ACC112 (cell line): ENCODE measurements around the gene INTS14.
"Not testable (repeated sequence)": the region's sequence is repeated elsewhere in the genome, so short reads cannot be mapped to it uniquely, and the experiment has no call there.

ENCODE experiments used
- H2AFZ ChIP-seq: fragments of 200-600 bp; sonication (generic); one replicate; pipeline ENCODE4 v1.6.0; 2017; ENCODE audit warnings: antibody characterized with exemption, low read length; ENCODE audit not compliant: unreplicated experiment
- H3K27ac ChIP-seq: fragments of 200-600 bp; sonication (generic); 2 replicates; pipeline ENCODE4 v1.5.1; 2014; ENCODE audit warnings: low read depth, mild to moderate bottlenecking, antibody characterized with exemption, low read length, moderate library complexity
- H3K27me3 ChIP-seq: fragments of 200-600 bp; sonication (generic); 2 replicates; pipeline ENCODE4 v1.6.1; 2014; ENCODE audit warnings: mild to moderate bottlenecking, antibody characterized with exemption, low read length, moderate library complexity, mixed read lengths; ENCODE audit not compliant: insufficient read depth
- H3K36me3 ChIP-seq: fragments of 200-600 bp; sonication (generic); 2 replicates; pipeline ENCODE4 v1.6.1; 2016; ENCODE audit warnings: mild to moderate bottlenecking, antibody characterized with exemption, low read length, moderate library complexity, mixed read lengths; ENCODE audit not compliant: insufficient read depth
- H3K4me1 ChIP-seq: fragments of 200-600 bp; sonication (generic); one replicate; pipeline ENCODE4 v1.6.1; 2016; ENCODE audit warnings: low read length, mixed read lengths; ENCODE audit not compliant: insufficient read depth, unreplicated experiment, control insufficient read depth
- H3K4me3 ChIP-seq: fragments of 200-600 bp; sonication (generic); 2 replicates; pipeline ENCODE4 v1.5.1; 2014; ENCODE audit warnings: mild to moderate bottlenecking, low read depth, low read length
- H3K79me2 ChIP-seq: fragments of 200-600 bp; sonication (generic); one replicate; pipeline ENCODE4 v1.6.0; 2016; ENCODE audit warnings: low read length; ENCODE audit not compliant: control insufficient read depth, unreplicated experiment, insufficient read depth

Gene INTS14

DNA sequence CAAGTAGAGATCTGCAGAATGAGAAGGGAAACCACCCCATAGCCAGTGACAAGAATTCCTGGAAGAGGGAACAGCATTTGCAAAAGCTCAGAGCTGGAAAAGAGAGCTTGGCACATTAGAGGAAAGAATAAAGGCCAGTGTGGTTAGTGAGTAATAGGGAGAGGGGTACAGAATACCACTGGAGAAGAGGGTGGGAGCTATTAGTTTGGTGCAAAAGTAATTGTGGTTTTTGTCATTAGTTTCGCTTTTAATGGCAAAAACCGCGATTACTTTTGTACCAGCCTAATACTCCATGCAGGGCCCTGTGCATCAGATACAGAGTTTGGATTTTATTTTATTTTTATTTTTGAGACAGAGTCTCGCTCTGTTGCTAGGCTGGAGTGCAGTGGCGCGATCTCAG is 20.6 kb upstream of the INTS14 start:
- Histone ChIP-seq H3K27me3 (no peaks in the 10 kb centered on the region), H2AFZ (no peak overlapping the region), H3K4me1 (peaks cover 12% of the 10 kb centered on the region), H3K36me3 (no peaks in the 10 kb centered on the region), H3K4me3 (no peak overlapping the region), H3K79me2 (no peaks in the 10 kb centered on the region), H3K27ac (no peak overlapping the region)

DNA sequence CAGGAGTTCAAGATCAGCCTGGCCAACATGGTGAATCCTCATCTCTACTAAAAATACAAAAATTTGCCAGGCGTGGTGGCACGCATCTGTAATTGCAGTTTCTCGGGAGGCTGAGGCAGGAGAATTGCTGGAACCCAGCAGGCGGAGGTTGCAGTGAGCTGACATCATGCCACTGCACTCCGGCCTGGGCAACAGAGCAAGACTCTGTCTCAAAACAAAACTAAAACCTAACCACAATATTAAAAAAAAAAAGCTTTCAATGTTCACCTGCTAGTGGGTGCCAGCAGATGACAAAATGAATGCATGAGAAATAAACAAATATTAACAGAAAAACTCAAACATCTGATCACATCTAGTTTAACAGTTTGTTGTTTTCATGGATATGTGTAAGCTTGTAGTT is 19.8 kb upstream of the INTS14 start:
- H3K4me1 ChIP-seq = peaks cover 12% of the 10 kb centered on the region
- no peak overlapping the region for H3K4me3 ChIP-seq
- no peak overlapping the region for H3K27ac ChIP-seq
- H3K27me3 ChIP-seq = no peaks in the 10 kb centered on the region
- H2AFZ ChIP-seq = no peak overlapping the region
- H3K36me3 ChIP-seq = no peaks in the 10 kb centered on the region
- H3K79me2 ChIP-seq = no peaks in the 10 kb centered on the region

DNA sequence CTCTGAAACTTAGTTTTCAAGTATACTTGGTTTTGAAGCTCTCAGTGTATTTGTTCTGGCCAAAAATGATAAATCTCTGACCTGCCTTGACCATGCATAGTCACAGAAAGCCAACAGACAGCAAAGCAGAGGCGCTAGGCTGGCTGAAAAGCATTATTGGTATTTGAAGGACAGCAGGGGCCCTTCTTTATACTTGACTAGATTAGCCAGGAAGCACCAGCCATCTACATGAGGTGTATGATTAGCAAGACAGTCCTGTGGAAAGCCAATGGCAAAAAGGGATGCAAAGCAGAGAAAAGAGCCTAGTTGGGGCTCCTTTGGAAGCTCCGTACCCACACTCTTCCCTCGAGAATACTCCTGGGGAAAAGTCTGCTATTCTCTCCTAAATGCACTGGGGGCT is 18.6 kb upstream of the INTS14 start:
- Histone ChIP-seq H2AFZ (no peak overlapping the region), H3K4me3 (no peak overlapping the region), H3K79me2 (no peaks in the 10 kb centered on the region), H3K27ac (no peak overlapping the region), H3K27me3 (no peaks in the 10 kb centered on the region), H3K4me1 (peaks cover 12% of the 10 kb centered on the region), H3K36me3 (no peaks in the 10 kb centered on the region)

DNA sequence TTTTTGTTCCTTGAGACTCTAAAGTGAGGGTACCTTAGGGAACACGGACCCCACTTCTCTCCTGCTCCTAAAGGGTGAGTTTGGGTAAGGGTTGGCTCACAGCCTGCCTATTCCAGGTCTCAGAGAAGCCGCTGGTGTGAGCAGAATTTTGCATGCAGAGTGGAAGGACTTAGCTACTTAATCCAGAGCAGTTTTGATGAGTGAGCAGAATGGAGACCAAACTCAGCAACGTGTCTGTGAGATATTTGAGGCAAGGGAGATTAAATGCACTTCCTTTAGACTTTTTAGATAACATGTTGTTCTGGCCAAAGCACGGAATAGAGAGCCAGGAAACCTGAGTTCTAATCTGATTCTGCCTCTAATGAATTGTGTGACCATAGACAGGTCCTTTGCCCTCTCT is 15.9 kb upstream of the INTS14 start:
- no peaks in the 10 kb centered on the region for H3K27me3 ChIP-seq

DNA sequence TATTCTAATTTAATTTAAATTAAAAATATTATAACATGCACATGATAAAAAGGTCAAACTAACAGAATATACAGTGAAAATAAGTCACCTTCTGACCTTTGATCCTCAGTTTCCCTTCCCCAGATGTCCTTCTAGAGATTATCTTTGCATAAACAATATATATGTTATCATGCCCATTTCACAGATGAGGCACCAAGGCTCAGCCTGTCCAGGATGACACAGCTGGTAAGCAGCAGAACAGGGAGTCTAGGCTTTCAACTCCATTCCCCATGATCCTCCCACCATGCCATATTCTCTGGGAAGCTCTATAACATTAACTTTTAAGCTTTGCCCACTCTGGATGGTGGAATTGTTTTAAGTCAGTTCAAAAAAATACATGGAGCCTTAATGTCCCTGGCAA is 12.2 kb upstream of the INTS14 start:
- Histone ChIP-seq H2AFZ (no peak overlapping the region), H3K4me3 (no peak overlapping the region), H3K4me1 (no peaks in the 10 kb centered on the region), H3K36me3 (no peaks in the 10 kb centered on the region; the same call in 1 of the 2 replicates), H3K27me3 (no peaks in the 10 kb centered on the region), H3K79me2 (no peaks in the 10 kb centered on the region), H3K27ac (no peak overlapping the region)

More for the DNA sequence above, 15.9 kb upstream of the INTS14 start:
- no peak overlapping the region for H3K4me3 ChIP-seq
- H3K27ac ChIP-seq = no peak overlapping the region
- H2AFZ ChIP-seq = no peak overlapping the region
- peaks cover 4% of the 10 kb centered on the region for H3K4me1 ChIP-seq
- H3K79me2 ChIP-seq = no peaks in the 10 kb centered on the region
- no peaks in the 10 kb centered on the region; the same call in 1 of the 2 replicates for H3K36me3 ChIP-seq

DNA sequence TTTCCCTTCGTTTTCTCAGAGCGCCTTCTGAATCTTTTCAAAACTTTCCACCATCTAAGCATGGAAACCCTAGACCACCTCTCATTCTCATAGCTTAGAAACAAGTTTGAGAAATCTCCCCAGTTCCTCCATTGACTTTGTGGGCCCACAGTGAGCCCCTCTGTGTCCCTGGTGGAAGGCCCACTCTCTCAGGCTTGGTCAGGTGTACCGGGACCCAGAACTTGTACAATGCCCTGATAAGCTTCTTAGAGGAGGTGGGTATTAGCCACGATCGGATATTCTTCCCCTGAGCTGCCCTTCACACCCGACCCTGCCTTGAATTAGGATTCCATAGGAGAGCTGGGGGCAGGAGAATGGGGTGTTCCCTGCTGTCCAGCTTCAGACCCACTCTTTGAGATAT is 10.7 kb upstream of the INTS14 start, which contains the start of gene SLC24A1:
Gene SLC24A1 (plus strand): TSS at position 301 of the 400 bp plus-strand sequence. CDS start 2,143 bp downstream, outside the sequence.
- Histone ChIP-seq H3K4me3 (no peak within 1 kb of the TSS), H3K27ac (no peak within 1 kb of the TSS), H3K79me2 (no peaks in the 10 kb centered on the region), H3K4me1 (no peaks in the 10 kb centered on the region), H3K36me3 (no peaks in the 10 kb centered on the region; the same call in 1 of the 2 replicates), H3K27me3 (no peaks in the 10 kb centered on the region), H2AFZ (no peak within 1 kb of the TSS)

DNA sequence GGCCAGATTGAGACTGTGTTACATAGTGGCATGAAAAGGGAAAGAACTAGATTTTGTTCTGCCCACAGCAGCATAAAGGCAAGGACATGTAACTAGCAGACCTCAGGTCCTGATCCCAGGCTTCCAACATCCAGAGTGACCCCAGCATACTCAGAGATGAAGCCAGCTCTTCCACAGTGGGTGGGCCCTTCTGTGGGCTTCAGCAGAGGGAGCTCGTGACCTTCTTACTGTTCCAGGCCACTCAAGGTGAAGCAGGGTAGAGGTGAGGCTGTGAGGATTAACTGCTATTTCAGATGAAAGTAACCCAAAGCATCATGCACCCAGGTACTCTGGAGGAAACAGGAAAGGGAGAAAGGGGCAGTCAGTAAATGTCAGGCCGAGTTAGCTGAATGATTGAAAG is 9.9 kb upstream of the INTS14 start:
- H3K36me3 ChIP-seq = no peaks in the 10 kb centered on the region; the same call in 1 of the 2 replicates
- H3K4me3 ChIP-seq = no peak overlapping the region
- H3K79me2 ChIP-seq = no peaks in the 10 kb centered on the region
- H3K27ac ChIP-seq = no peak overlapping the region
- no peak overlapping the region for H2AFZ ChIP-seq
- no peaks in the 10 kb centered on the region for H3K27me3 ChIP-seq
- no peaks in the 10 kb centered on the region for H3K4me1 ChIP-seq

DNA sequence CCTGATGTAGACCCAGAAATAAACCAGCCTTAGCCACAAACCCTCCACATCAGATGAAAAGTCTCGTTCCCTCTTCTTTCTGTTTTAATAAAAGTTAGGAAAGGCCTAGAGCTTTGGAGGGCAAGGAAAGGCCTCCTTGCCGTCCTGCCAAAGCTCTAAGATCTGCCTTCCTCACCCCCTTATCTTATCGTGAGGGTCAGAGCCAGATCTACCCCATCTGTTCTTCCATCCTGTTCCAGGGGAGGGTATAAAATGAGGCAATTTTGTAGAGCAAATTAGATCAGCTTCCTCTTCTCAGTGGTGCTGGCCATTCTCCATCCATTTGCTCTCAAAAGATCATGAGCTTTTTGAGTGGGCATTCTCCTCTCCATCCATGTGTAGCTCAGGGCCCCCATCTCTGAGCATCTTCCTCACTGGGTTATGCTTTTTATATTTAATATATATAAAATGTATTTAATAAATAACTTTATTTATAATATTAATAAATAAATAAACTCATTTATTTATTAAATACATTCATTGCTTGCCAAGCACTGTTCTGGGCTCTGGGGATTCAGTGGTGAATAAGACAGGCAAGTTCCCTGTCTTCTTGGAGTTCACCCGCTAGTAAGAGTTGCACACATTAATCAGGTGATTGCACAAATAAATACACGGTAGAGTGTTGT is 8.8 kb upstream of the INTS14 start:
- Histone ChIP-seq H2AFZ (no peak overlapping the region), H3K4me3 (no peak overlapping the region), H3K36me3 (no peaks in the 10 kb centered on the region; the same call in 1 of the 2 replicates), H3K27me3 (no peaks in the 10 kb centered on the region), H3K4me1 (no peaks in the 10 kb centered on the region), H3K27ac (no peak overlapping the region), H3K79me2 (no peaks in the 10 kb centered on the region)

DNA sequence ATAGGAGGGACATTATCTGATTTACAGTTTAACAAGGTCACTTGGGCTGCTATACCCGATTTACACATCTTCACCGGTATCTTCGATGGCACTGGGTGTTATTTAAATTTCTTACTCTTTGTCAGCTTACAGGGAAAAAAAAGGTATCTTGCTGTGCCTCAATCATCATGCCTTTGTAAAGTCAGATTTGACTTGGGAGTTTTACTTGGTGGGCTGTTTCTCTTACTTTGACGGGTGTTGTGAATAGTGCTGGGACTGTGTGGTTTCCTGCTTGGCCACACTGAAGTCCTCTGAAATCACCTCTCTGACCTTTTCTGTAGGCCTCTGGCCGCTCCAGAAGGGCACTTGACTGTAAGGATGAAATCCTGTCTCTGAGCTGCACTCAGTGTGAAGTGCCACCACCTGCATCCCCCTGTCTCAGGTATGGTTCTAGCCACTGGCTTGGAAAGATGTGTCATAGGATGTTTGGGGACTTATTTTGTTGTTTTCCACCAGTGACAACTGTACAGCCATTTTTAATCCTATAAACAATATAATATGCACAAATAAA is 7.7 kb upstream of the INTS14 start:
- Histone ChIP-seq H3K27me3 (no peaks in the 10 kb centered on the region), H2AFZ (no peak overlapping the region), H3K36me3 (no peaks in the 10 kb centered on the region), H3K27ac (no peak overlapping the region), H3K79me2 (no peaks in the 10 kb centered on the region), H3K4me1 (no peaks in the 10 kb centered on the region), H3K4me3 (no peak overlapping the region)

DNA sequence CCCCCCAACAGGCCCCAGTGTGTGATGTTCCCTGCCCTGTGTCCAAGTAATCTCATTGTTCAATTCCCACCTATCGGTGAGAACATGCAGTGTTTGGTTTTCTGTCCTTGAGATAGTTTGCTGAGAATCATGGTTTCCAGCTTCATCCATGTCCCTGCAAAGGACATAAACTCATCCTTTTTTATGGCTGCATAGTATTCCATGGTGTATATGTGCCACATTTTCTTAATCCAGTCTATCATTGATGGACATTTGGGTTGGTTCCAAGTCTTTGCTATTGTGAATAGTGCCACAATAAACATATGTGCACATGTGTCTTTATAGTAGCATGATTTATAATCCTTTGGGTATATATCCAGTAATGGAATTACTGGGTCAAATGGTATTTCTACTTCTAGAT is 5.0 kb upstream of the INTS14 start:
- not testable (repeated sequence) for H3K36me3 ChIP-seq, H3K27me3 ChIP-seq, H3K79me2 ChIP-seq, H3K4me3 ChIP-seq, H3K27ac ChIP-seq, H2AFZ ChIP-seq
- H3K4me1 ChIP-seq = peaks cover 15% of the 10 kb centered on the region
